HepG2 (cell line): Measurements from ENCODE around the gene STOM.
"Not testable (repeated sequence)": the region's sequence is repeated elsewhere in the genome, so short reads cannot be mapped to it uniquely, and the experiment has no call there.

Source experiments
- FOXM1 ChIP-seq: sonication (generic); formaldehyde crosslinking; IDR thresholded peaks from 2 replicates; pipeline ENCODE4 v1.5.0; 2020; ENCODE audit warnings: missing genetic modification reagents
- POLR2A ChIP-seq, 2 experiments: IDR thresholded peaks; 2 replicates each; pipeline ENCODE4 v1.6.1; 2011; ENCODE audit warnings: low read depth in 2 of 2, low read length in 2 of 2, mild to moderate bottlenecking in 1 of 2, moderate library complexity in 1 of 2; ENCODE audit not compliant: insufficient read depth in 1 of 2
- ZBTB3 ChIP-seq: sonication (generic); formaldehyde crosslinking; IDR thresholded peaks from 2 replicates; pipeline ENCODE4 v1.4.0; 2020; ENCODE audit warnings: low read depth, mild to moderate bottlenecking, moderate library complexity, missing genetic modification reagents, borderline replicate concordance
- ZNF431 ChIP-seq: sonication (generic); formaldehyde crosslinking; IDR thresholded peaks from 2 replicates; pipeline ENCODE4 v1.9.0; 2022; ENCODE audit warnings: missing genetic modification reagents, low read depth, mild to moderate bottlenecking, borderline replicate concordance
- ZNF768 ChIP-seq: sonication (generic); formaldehyde crosslinking; IDR thresholded peaks from 2 replicates; pipeline ENCODE4 v1.4.0; 2020; ENCODE audit warnings: missing genetic modification reagents

DNA sequence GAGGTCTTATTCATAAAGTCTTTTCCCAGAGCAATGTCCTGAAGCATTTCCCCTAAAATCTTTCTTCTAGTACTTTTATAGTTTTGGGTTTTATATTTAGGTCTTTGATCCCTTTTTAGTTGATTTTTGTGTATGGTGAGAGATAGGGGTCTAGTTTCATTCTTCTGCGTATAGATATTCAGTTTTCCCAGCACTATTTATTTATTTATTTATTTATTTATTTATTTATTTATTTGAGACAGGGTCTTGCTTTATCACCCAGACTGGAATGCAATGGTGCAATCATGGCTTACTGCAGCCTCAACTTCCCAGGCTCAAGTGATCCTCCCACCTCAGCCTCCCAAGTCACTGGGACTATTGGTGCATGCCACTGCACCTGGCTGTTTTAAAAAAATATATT lies 27.2 kb upstream of the STOM start:
- not testable (repeated sequence) for TF ChIP-seq ZNF431 (CRISPR knock-in tag); FOXM1 (CRISPR knock-in tag); ZBTB3 (CRISPR knock-in tag); ZNF768; POLR2A (IDR thresholded peaks at IDR 0.05; ENCODE audit: insufficient read depth in 1 of 2, low read depth in 2 of 2, low read length in 2 of 2)
